LNCaP clone FGC (cell line): ENCODE data around the gene ZNF132.

ENCODE experiments used
- DNase-seq: peaks from one replicate; pipeline ENCODE4 v3.0.0-alpha.2; 2011; ENCODE audit warnings: low read depth
- H3K4me3 ChIP-seq: 2 replicates; pipeline ENCODE4 v1.5.1; 2011; ENCODE audit warnings: mild to moderate bottlenecking, low read depth, low read length, control low read depth
- TF ChIP-seq, protein P1 (sequence below): IDR thresholded peaks from 2 replicates; pipeline ENCODE4 v1.5.1; 2012; ENCODE audit warnings: mild to moderate bottlenecking; ENCODE audit not compliant: control insufficient read depth, insufficient read depth; ENCODE audit errors: extremely low read depth

The ZNF132 gene

GRCh38 chr19:58479303-58479702 is 39.4 kb upstream of the ZNF132 start:
- TF ChIP-seq, protein P1, sequence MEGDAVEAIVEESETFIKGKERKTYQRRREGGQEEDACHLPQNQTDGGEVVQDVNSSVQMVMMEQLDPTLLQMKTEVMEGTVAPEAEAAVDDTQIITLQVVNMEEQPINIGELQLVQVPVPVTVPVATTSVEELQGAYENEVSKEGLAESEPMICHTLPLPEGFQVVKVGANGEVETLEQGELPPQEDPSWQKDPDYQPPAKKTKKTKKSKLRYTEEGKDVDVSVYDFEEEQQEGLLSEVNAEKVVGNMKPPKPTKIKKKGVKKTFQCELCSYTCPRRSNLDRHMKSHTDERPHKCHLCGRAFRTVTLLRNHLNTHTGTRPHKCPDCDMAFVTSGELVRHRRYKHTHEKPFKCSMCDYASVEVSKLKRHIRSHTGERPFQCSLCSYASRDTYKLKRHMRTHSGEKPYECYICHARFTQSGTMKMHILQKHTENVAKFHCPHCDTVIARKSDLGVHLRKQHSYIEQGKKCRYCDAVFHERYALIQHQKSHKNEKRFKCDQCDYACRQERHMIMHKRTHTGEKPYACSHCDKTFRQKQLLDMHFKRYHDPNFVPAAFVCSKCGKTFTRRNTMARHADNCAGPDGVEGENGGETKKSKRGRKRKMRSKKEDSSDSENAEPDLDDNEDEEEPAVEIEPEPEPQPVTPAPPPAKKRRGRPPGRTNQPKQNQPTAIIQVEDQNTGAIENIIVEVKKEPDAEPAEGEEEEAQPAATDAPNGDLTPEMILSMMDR = no peak
- H3K4me3 ChIP-seq = no peak overlapping the region
- no peak for DNase-seq

- no peak overlapping the region for H3K4me3 ChIP-seq
- DNase-seq = no peak
- TF ChIP-seq, protein P1 = no peak
Measured at GRCh38 chr19:58477871-58478270, 37.9 kb upstream of the ZNF132 start.

GRCh38 chr19:58477130-58477529 is 37.2 kb upstream of the ZNF132 start:
- H3K4me3 ChIP-seq = peak overlapping the region; percentile 89
- TF ChIP-seq, protein P1 = no peak

DNA sequence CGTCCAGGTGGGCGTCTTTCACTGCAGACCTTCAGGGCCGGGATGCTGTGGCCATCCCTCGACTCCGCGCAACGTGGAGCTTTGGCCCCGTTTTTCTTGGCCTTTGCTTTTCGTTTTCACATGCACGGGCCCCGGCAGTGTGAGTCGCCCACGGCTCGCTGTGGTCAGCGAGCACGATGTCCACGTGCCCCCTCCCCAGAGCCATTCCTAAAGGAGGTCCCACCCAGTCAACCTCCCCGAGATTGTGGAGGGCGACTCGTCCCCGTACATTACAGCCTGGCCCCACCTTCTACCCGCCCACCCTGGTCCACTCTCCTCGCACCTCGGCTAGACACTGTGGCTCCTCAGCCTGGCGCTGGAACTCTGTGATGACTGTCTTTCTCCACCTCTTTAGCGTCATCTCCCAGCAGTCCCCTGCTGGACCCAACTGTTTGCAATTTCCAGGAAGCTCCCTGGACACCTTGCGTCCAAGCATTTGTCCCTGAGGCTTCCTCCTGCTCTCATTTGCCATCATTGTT is 36.6 kb upstream of the ZNF132 start:
- TF ChIP-seq, protein P1 = no peak
- no peak for DNase-seq
- peak overlapping the region; percentile 89 for H3K4me3 ChIP-seq

More at GRCh38 chr19:58477130-58477529, 37.2 kb upstream of the ZNF132 start:
- no peak for DNase-seq

DNA sequence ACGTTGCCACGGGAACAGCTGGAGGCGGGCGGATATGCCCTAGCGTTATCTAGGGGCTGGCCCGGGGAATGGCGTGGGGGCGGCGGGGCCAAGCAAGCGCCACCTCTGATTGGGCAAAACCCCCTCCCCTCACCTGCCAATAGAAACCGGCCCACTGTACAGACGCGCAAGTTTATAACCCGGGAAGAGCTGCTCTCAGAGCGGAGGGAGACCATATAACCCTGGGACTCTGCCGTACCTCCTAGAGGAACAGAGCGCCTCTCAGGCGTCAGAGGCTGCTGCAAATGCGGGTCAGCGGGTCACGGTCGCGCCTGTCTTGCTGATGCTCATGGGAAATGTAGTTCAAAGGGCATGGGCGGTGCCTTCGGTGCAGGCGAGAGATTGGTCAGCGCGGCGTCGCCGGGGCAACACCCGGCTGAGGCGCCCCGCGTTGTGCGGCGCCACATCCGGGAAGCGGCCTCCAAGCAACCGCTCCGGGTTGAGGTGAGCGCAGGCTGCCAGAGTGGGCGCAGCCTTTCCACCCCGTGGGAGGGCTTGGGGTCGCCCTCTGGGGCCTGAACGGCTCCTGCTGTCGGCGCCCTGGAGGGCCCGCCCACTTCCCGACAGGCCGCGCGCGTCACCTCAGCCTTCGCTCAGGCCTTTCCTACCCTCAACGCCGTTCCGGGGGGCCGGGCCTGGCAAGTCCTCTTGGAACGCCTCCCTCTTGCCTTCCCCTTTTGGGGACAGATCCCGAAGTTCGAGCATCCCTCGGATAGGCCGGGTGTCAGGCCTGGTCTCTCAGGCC is 36.0 kb upstream of the ZNF132 start, which contains the start of gene ZNF446:
Gene ZNF446, plus strand, starts transcription at position 639 of the 784 bp plus-strand sequence. CDS start 867 bp downstream, outside the sequence.
- H3K4me3 ChIP-seq = peak within 1 kb of the TSS; percentile 89
- TF ChIP-seq, protein P1 = no peak

DNA sequence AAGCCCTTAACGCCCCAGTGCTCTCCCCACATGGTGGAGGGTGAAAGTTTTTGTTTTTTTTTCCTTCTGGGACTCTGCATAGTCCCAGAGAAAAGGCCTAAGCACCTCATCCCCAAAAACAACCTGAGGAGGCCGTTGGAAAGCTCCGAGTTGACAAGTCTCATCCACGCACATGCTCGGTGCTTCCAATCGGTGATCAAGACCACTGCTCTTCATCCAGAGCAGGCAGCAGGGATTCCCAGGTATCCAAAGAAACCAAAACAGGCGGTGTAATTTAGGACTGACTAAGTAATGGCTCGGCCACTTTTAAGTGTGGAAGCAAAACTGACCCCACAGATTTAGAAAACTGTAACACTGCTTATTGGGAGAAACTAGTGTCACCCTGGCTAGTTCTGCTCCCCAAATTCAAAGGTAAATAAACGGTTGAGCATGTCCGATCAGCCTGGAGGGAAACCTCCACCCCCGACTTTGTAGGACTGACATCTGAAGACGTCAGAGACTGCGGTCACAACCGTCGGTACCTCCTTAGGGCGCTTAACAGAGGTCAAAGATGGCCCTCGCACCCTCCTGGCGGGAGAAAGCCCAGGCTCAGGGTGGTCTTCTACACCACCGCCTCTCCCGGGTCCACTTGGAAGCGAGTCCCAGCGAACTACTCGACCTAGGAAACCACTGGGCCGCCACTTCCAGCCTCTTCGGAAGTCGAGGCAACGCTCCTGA is 35.2 kb upstream of the ZNF132 start:
- TF ChIP-seq, protein P1 = no peak
- no peak for DNase-seq
- H3K4me3 ChIP-seq = peak overlapping the region; percentile 89

More for the DNA sequence above, 36.0 kb upstream of the ZNF132 start, which contains the start of gene ZNF446:
- DNase-seq = peak; percentile 93
